COR-L47 (cell line): Measurements from ENCODE around the gene ARHGAP10.

ENCODE experiments used
- DNase-seq: peaks from one replicate; lab custom pipeline; 2025; lab: John Stamatoyannopoulos, UW

Gene ARHGAP10

DNA sequence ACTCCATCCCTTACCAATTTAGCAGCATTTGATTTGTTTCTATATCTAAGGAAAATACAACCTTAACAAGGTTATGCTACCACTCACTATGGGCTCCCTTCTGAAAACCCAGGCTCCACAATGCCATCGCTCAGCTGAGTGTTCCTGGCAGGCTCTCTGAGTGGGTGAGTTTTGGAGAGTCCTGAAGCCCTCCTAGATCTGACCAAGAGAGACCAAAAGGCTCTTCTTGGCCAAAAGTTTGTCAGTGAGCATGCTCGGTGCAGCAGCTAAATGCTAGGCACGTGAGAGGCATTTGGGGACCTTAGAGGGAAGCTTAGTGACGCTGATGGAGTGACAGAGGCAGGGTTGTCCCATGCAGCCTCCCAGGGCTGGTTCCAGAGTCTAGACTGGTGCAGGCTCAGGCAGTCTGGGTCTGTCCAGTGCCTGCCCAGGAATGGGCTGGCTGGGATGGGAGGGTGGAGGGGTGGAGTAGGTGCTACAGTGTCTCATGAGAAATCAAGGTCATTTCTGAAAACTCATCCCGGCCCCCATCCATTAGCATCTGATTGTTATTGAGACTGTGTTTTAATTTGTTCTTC, 363.5 kb downstream of the ARHGAP10 start:
- no peak for DNase-seq

- DNase-seq, result no peak
Observed at GRCh38 chr4:148097801-148098200, 365.9 kb downstream of the ARHGAP10 start.

DNA sequence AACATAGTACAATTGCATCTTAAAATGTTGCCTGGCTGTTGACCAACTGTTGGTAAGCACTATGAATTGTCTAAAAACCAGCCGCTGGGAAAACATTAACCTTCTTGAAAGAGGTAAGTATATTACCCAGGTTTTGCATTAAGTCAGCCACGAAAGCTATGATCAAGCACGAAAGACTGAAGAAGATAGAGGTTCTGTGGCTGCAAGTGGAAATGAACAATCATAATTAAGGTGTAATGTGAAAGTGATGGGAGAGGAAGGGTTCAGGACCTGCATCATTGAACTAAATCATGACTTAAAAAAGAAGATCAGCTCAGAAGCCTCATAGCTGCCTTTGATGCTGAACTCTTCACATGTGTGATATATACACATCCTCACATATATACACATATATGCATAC, 369.3 kb downstream of the ARHGAP10 start:
- no peak for DNase-seq

DNA sequence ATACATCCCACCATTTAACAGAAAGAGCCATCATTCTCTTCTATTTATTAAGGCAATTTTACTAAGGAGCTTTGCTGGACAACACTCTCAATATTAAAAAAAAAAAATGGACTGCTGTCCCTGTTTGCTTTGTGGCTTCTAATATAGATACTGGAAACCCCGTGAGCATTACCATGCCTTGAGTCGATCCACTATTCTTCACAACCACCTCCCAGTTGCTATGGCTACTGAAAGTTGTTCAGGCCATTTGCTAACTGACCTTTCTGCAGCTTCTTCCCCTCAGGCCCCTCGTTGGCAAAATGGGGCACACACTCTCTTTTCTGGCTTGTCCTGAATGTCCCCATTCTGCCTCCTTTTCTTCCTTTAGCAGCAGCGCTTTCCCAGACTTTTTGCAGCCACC, 369.9 kb downstream of the ARHGAP10 start:
- DNase-seq, result no peak

GRCh38 chr4:148103597-148104355, 371.9 kb downstream of the ARHGAP10 start:
- no peak for DNase-seq

- no peak for DNase-seq
Observed at GRCh38 chr4:148108766-148109165, 376.9 kb downstream of the ARHGAP10 start.

DNA sequence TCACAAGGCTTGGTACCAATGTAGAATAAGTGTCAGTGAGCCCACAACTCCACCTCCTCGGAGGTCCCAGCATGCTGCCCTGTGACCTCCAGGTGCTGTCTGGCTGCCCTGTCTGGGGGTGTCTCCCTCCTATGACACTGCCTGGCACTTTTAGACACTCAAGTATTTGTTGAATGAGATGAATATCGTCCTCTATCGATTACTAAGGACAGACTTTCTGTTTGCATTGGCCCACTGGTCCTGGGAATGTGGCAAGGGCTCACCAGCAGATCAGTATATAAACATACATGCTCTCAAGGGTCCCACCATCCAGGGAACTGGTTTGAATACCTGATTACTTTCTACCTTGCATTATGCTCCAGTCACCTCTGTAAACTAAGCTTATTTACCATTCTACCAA, 377.3 kb downstream of the ARHGAP10 start:
- DNase-seq, result no peak

DNA sequence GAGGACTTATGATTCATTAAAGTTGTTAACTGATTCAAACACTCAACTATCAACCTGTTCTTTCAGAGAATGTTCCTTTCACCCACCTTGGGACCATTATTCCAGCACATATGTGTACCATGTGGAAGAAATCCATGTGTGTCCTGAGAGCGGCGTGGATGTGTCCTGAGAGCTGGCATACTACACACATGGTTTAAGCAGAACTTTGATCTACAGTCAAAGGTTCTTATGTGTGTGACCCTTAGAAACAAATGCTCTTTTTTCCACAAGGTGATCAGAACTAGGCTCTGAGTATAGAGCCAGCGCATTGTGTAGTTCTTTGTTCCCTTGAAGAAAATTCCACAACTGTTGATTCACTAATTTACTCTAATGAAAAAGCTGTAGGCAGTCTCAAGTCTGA, 378.3 kb downstream of the ARHGAP10 start:
- no peak for DNase-seq

DNA sequence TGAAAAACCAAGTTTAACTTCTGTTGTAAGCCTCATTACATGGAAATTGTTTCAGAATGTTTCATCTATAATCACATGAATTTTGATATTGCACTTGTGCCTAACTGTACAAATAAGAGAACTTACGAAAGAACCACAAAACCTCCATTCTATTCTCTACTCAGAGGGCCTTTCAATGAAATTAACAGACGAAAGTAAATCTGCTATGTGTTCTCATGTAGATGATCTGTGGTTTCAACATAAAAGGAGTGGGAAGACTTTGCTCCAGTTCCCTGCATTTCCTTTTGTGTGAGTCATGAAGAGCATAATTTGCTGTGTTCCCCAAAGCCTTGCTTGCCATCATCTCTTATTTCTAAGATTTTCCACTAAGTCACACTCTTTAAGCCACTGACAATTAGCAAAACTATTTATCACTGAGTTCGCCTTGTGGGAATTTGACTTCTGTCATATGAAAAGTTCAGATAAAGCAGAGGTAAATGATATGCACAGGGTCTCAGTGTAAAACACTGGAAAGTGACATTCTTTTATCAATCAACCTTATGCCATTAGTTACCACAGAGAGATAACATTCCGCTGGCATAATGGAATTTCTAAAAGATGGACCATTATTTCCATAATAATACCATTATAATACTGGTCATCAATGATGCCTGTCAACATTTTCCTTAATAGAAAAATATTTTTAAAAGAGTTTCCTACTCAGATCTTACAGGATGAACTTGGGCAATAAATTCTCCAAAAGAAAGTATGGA, 380.5 kb downstream of the ARHGAP10 start:
- no peak for DNase-seq

DNA sequence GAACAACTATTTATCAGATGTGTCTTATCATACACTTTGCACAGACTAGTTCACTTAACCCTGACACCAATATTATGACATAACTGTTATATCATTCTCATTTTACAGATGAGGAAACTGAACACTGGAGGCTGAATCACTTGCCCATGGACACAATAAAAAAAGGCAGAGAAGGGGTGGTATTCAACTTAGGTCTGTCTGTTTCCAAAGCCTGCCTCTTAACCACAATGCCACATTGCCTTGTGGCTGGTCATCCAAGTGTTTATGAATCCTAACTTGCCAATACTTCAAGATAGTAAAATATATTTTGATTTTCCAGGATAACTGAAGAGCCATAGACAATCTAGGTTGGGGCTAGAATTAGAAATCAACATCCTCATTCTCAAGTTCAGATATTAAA, 382.5 kb downstream of the ARHGAP10 start:
- DNase-seq, result no peak

DNA sequence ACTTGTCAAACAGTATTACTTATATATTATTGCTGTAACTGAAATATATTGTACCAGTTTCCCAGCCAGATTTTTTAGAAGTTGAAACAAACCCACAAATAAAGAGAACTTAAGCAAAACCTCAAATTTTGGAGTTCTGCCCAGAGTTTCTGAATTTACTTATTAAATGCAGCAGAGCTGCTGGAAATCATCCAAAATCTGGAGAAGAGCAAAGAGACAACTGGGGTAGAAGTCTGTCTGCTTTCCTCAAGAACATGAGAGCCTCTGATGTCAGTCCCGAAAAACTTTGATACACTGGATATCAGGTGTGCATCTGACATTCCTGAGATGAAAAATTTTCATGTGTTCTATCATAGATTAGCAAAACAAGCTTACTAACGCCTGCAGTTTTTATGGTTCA, 384.4 kb downstream of the ARHGAP10 start:
- DNase-seq, result peak; percentile 85

DNA sequence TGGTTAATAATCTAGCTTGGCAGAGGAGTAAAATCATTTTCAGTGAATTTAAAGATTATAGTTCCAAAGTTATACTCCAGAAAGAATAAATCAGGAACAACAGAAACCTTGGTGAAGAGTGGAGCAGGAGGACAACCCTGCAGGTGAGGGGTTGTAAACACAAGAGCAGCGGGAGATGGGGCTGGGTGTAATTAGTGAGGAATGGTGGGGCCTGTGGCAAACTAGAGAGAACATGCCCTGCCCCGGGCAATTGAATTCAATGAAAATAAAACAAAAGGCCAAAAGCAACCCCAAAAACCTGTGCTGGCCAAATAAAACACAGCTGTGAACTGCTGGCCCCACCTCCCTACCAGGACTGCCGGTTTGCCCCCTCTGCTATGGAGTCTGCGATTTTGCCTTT, 385.1 kb downstream of the ARHGAP10 start:
- peak; percentile 71 for DNase-seq

DNA sequence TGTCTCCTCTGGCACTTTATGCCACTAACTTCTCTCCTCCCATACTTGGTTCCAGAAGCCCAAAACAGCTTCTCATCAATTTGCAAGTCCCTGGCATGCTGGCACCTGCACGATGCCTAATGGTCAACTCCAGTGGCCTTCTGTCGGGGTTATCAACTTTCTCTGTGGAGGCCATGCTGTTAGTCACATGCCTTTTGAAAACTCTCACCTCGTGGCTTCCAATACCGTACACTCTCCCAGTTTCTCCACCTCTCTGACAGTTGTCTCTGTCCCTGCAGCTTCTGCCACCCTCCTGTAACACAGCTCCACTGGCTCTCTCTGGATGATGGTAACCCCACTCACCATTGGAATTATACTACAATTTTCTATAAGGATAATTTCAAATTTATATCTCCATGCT, 386.3 kb downstream of the ARHGAP10 start:
- no peak for DNase-seq

GRCh38 chr4:148118633-148119032, 386.7 kb downstream of the ARHGAP10 start:
- no peak for DNase-seq

DNA sequence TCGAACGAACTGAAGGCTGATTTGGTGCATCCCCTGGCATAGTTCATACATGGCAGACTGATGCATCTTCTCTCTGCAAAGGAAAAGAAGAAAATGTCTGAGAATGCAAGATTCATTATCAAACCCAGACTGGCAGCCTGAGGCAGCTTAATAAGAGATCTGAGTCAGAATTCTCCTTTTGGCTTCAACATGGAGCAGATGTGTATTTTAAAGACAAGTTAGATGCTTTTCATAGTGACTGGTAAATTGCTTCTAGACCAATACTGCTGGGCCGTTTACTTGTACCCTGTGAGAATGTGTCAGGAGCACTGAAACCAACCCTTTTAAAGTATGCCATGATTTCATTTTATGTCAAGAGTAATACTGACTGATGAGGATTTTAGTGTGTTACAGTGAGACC, 388.3 kb downstream of the ARHGAP10 start:
- DNase-seq, result no peak
